Transverse colon (tissue), 4 donors: ENCODE data around the gene ERGIC1.

Source experiments
- CTCF ChIP-seq, 5 experiments: fragments of 200-600 bp in 3 of 5; fragments of 450-650 bp in 2 of 5; sonication (generic) in 3 of 5; IDR thresholded peaks; 1 replicate in 2 of 5; 2 replicates in 3 of 5; pipeline ENCODE4 v1.5.1; 2016 to 2017; ENCODE audit warnings: antibody characterized with exemption in 5 of 5, inconsistent platforms in 3 of 5, mild to moderate bottlenecking in 2 of 5, moderate library complexity in 1 of 5
- POLR2AphosphoS5 ChIP-seq, 3 donors: sonication (generic); formaldehyde crosslinking; IDR thresholded peaks; one replicate each; pipeline ENCODE4 v1.6.1; 2016; ENCODE audit warnings: antibody characterized with exemption in 3 of 3

DNA sequence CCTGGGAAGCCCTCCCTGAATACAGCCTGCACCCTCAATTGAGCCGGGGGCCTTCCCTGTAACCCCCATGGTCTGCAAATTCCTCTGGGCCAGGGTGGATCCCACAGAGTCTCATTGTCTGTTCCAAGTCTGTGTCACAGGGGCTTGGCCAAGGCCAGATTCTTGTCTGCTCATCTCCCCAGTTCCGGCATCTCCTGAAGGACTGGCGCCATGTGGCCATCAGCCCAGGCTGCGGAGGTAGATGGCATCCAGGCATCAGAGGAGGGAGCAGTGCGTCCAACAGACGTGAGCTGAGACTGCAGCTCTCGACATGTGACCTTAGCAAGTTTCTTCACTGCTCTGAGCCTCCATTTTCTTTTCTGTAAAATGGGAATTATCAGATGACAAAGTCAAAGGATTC is 87.9 kb downstream of the ERGIC1 start:
- no peak for TF ChIP-seq CTCF (IDR thresholded peaks at IDR 0.05)
- TF ChIP-seq POLR2AphosphoS5 (IDR thresholded peaks at IDR 0.05) = no peak
